ENCODE data around the gene HLA-DRA.

Gene HLA-DRA

GRCh38 chr6:32439602-32440214 is at the start of gene HLA-DRA:
HLA-DRA (plus strand) TSS chr6:32439887; CDS start chr6:32439951, 64 bp downstream.
- peak; percentile 89 for DNase-seq

- no peak for DNase-seq
Observed at GRCh38 chr6:32391505-32391904, 48.2 kb upstream of the HLA-DRA start.

- no peak for DNase-seq
Observed at GRCh38 chr6:32393665-32394420, 45.8 kb upstream of the HLA-DRA start.

- no peak for DNase-seq
Observed at GRCh38 chr6:32396028-32396427, 43.7 kb upstream of the HLA-DRA start.

- DNase-seq = no peak
Observed at GRCh38 chr6:32397252-32397920, 42.3 kb upstream of the HLA-DRA start.

GRCh38 chr6:32401284-32401963 is 38.3 kb upstream of the HLA-DRA start:
- DNase-seq = no peak

GRCh38 chr6:32402812-32403211 is 36.9 kb upstream of the HLA-DRA start:
- DNase-seq = no peak

- no peak for DNase-seq
Observed at GRCh38 chr6:32405656-32406055, 34.0 kb upstream of the HLA-DRA start.

GRCh38 chr6:32406197-32406596 is 33.5 kb upstream of the HLA-DRA start:
- no peak for DNase-seq

GRCh38 chr6:32406857-32407256 is 32.8 kb upstream of the HLA-DRA start, which contains the start of gene BTNL2:
BTNL2 (minus strand) TSS chr6:32407181; CDS start chr6:32407123, 58 bp downstream.
- DNase-seq = no peak

GRCh38 chr6:32410906-32411305 is 28.8 kb upstream of the HLA-DRA start:
- no peak for DNase-seq

- no peak for DNase-seq
Observed at GRCh38 chr6:32411566-32412327, 27.9 kb upstream of the HLA-DRA start.

- DNase-seq = peak; percentile 52
Observed at GRCh38 chr6:32413427-32414047, 26.1 kb upstream of the HLA-DRA start.

GRCh38 chr6:32415521-32416019 is 24.1 kb upstream of the HLA-DRA start:
- peak; percentile 76 for DNase-seq

GRCh38 chr6:32416036-32416435 is 23.7 kb upstream of the HLA-DRA start:
- no peak for DNase-seq

GRCh38 chr6:32424589-32425300 is 14.9 kb upstream of the HLA-DRA start:
- no peak for DNase-seq

- no peak for DNase-seq
Observed at GRCh38 chr6:32426338-32426737, 13.3 kb upstream of the HLA-DRA start.

GRCh38 chr6:32427218-32427617 is 12.5 kb upstream of the HLA-DRA start:
- no peak for DNase-seq

- no peak for DNase-seq
Observed at GRCh38 chr6:32427934-32428474, 11.7 kb upstream of the HLA-DRA start.

GRCh38 chr6:32430179-32430578 is 9.5 kb upstream of the HLA-DRA start:
- no peak for DNase-seq

- no peak for DNase-seq
Observed at GRCh38 chr6:32431142-32431541, 8.5 kb upstream of the HLA-DRA start.

All from KG1 (cell line).